LNCaP clone FGC (cell line): ENCODE data around the gene PCYOX1L.

ENCODE experiments used
- DNase-seq: peaks from one replicate; pipeline ENCODE4 v3.0.0-alpha.2; 2011; ENCODE audit warnings: low read depth
- H3K4me3 ChIP-seq: 2 replicates; pipeline ENCODE4 v1.5.1; 2011; ENCODE audit warnings: mild to moderate bottlenecking, low read depth, low read length, control low read depth
- CTCF ChIP-seq: IDR thresholded peaks from 2 replicates; pipeline ENCODE4 v1.5.1; 2012; ENCODE audit warnings: mild to moderate bottlenecking; ENCODE audit not compliant: control insufficient read depth, insufficient read depth; ENCODE audit errors: extremely low read depth

The PCYOX1L gene

DNA sequence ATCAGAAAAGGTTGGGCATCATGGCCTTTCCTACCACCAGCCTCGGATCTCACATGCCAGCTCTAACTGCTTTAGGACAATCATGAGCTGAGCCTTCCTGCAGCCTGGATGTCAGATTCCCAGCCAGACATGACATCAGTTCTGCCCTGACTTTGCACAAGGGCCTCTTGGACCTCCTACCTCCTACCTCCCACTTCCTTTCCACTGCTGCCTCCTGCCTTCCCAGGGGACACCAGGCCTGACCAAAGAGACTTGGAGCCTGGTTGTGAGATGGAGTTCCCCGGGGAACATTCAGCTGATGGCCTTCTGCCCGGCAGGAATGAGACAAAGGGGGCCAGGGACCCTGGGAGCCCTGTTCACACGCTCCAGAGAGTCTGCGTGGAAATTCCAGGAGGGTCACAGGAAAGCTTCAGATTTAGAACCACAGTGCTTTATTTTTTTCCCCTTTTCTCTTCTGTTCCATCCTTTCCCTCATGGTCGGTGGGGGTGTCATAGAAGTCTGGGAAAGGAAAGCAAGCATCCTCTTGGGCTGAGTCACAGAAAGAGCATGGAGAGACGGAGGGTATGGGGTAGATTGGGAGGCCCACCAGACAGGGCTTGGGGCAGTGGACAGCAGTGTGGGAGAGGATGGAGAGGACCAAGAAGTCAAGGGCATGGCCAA is 56.7 kb downstream of the PCYOX1L start:
- TF ChIP-seq CTCF, result no peak
- DNase-seq, result no peak
- H3K4me3 ChIP-seq, result no peak overlapping the region

DNA sequence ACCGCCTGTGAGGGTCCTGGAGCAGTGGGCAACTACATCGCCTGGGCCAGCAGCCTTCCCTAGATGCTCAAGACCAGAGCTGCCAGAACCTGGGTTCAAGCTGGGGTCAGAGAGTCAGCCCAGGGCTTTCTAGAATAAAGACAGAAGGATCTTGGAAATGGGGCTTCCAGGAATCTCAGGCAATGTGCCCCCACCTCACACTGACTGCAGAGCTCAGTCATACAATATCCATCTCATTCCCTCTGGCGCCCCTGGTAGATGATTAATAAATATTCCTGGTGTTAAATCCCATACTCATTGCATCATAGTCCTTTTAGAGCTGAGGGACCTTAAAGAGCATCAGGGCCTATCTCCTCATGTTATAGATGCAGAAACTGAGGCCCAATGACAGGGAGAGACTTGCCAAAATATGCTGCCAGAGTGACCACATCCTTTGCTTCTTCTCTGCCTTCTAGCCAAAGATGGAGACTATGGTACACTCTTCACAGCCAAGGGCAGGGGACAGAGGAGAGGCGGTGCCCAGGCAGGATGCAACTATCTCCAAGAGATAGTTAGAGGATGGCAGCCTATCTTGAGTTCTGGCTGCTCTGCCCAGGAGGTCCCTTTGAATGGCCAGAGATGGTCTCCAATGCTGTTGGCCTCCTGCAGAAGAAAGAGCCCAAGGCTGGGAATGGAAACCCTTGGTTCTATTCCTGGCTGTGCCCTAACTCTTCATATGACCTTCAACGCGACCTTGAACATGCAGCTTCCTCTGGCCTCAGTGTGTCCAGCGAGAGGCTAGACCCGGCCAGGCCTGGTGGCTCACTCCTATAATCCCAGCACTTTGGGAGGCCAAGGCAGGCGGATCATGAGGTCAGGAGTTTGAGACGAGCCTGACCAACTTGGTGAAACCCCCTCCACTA is 57.5 kb downstream of the PCYOX1L start:
- H3K4me3 ChIP-seq, result no peak overlapping the region
- TF ChIP-seq CTCF, result no peak

GRCh38 chr5:149416987-149417710 is 59.3 kb downstream of the PCYOX1L start:
- DNase-seq, result no peak
- no peak for TF ChIP-seq CTCF
- H3K4me3 ChIP-seq, result no peak overlapping the region

More for the DNA sequence above, 57.5 kb downstream of the PCYOX1L start:
- DNase-seq, result no peak

DNA sequence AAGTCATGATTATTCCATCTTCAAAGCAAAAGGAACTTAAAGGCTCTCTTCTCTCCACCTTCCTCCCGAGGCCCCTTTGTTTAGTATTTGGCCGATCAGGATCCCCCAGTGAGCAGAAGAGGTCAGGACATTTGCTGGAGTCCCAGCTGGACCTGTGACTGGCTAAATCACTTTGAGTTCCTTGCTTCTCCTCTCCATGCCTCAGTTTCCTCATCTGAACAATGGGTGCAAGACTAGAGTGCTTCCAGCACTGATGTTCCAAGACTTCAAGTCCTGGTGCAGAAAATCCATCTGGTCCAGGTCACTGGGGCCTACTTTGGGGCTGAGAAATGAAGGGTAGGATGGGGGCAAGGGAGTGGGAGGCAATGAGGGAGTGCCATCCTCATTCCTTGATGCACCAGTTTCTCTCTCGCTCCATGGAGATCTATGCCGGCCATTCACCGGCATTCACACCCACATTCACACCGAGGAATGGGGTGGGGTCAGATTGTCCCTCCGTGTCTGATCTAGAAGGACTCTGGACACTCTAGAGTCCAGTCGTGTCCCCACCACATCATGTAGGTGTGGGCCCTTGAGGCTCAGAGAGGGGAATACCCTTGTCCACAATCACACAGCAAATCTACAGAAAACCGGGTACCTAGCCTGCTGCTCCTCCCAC is 60.0 kb downstream of the PCYOX1L start:
- no peak for DNase-seq
- no peak overlapping the region for H3K4me3 ChIP-seq
- no peak for TF ChIP-seq CTCF

- H3K4me3 ChIP-seq, result no peak overlapping the region
- no peak for TF ChIP-seq CTCF
- no peak for DNase-seq
These were observed 61.2 kb downstream of the PCYOX1L start for GRCh38 chr5:149418910-149419531.
